Nephron progenitor cell (in vitro differentiated cells): ENCODE results near the gene ZFP36L2.

Source experiments
- DNase-seq: peaks from one replicate; pipeline ENCODE4 v3.0.0; 2021
- H3K27ac Mint-ChIP-seq: 2 replicates; pipeline ENCODE4 v1.8.0; 2021; ENCODE audit warnings: mild to moderate bottlenecking, moderate library complexity, mixed read lengths
- H3K27me3 Mint-ChIP-seq: 2 replicates; pipeline ENCODE4 v1.8.0; 2021; ENCODE audit warnings: mild to moderate bottlenecking, low read depth, mixed read lengths; ENCODE audit not compliant: poor library complexity
- H3K36me3 Mint-ChIP-seq: 2 replicates; pipeline ENCODE4 v1.8.0; 2021; ENCODE audit warnings: low read depth, mixed read lengths
- H3K4me1 Mint-ChIP-seq: 2 replicates; pipeline ENCODE4 v1.8.0; 2021; ENCODE audit warnings: mixed read lengths
- H3K4me3 Mint-ChIP-seq: 2 replicates; pipeline ENCODE4 v1.8.0; 2021; ENCODE audit warnings: mild to moderate bottlenecking, moderate library complexity, mixed read lengths
- H3K9me3 Mint-ChIP-seq: 2 replicates; pipeline ENCODE4 v1.8.0; 2021; ENCODE audit warnings: mild to moderate bottlenecking, moderate library complexity, mixed read lengths
- CTCF ChIP-seq: fragments of 200-600 bp; sonication (generic); IDR thresholded peaks from 2 replicates; pipeline ENCODE4 v1.5.0; 2021; ENCODE audit warnings: antibody characterized with exemption

ZFP36L2 gene

GRCh38 chr2:43233218-43234212 is 7.1 kb upstream of the ZFP36L2 start:
- no peak for DNase-seq
- TF ChIP-seq CTCF, result no peak
- Mint-ChIP-seq H3K36me3 (peaks cover 15% of the 10 kb centered on the region), H3K9me3 (no peaks in the 10 kb centered on the region), H3K4me1 (peaks cover 29% of the 10 kb centered on the region), H3K27me3 (no peaks in the 10 kb centered on the region), H3K27ac (no peak overlapping the region), H3K4me3 (no peak overlapping the region)

GRCh38 chr2:43230951-43231827 is 4.8 kb upstream of the ZFP36L2 start:
- Mint-ChIP-seq H3K27me3 (no peaks in the 10 kb centered on the region), H3K27ac (peak overlapping the region; percentile 35), H3K9me3 (no peaks in the 10 kb centered on the region), H3K36me3 (peaks cover 13% of the 10 kb centered on the region), H3K4me1 (peaks cover 30% of the 10 kb centered on the region), H3K4me3 (no peak overlapping the region)
- TF ChIP-seq CTCF, result no peak
- no peak for DNase-seq

GRCh38 chr2:43230351-43230885 is 4.0 kb upstream of the ZFP36L2 start:
- no peaks in the 10 kb centered on the region for H3K9me3 Mint-ChIP-seq
- TF ChIP-seq CTCF, result no peak
- H3K4me3 Mint-ChIP-seq, result no peak overlapping the region
- peak overlapping the region; percentile 35 for H3K27ac Mint-ChIP-seq
- peaks cover 10% of the 10 kb centered on the region for H3K36me3 Mint-ChIP-seq
- no peaks in the 10 kb centered on the region for H3K27me3 Mint-ChIP-seq
- peaks cover 30% of the 10 kb centered on the region for H3K4me1 Mint-ChIP-seq
- DNase-seq, result no peak

GRCh38 chr2:43228756-43229659 is 2.6 kb upstream of the ZFP36L2 start:
- Mint-ChIP-seq H3K27ac (peak overlapping the region; percentile 2), H3K27me3 (no peaks in the 10 kb centered on the region), H3K4me3 (no peak overlapping the region), H3K9me3 (no peaks in the 10 kb centered on the region), H3K4me1 (peaks cover 33% of the 10 kb centered on the region), H3K36me3 (peaks cover 14% of the 10 kb centered on the region)
- no peak for DNase-seq
- no peak for TF ChIP-seq CTCF

- no peak for DNase-seq
- peaks cover 40% of the 10 kb centered on the region for H3K4me1 Mint-ChIP-seq
- no peak overlapping the region for H3K27ac Mint-ChIP-seq
- H3K4me3 Mint-ChIP-seq, result peak overlapping the region; percentile 85
- H3K9me3 Mint-ChIP-seq, result no peaks in the 10 kb centered on the region
- H3K36me3 Mint-ChIP-seq, result peaks cover 19% of the 10 kb centered on the region
- TF ChIP-seq CTCF, result no peak
- H3K27me3 Mint-ChIP-seq, result no peaks in the 10 kb centered on the region
These were observed 1.9 kb upstream of the ZFP36L2 start for GRCh38 chr2:43228321-43228751.
